IPS DF 4.7 (cell line): ENCODE data around the gene ERN1.
A peak's percentile ranks its signal among the peaks of the same experiment; 100 is the strongest.
"Not testable (repeated sequence)": the region's sequence is repeated elsewhere in the genome, so short reads cannot be mapped to it uniquely, and the experiment has no call there.

Experiments
- DNase-seq: peaks from one replicate; pipeline ENCODE4 v3.0.0-alpha.2; 2013; ENCODE audit warnings: low spot score; ENCODE audit errors: extremely low read depth

ERN1 gene

DNA sequence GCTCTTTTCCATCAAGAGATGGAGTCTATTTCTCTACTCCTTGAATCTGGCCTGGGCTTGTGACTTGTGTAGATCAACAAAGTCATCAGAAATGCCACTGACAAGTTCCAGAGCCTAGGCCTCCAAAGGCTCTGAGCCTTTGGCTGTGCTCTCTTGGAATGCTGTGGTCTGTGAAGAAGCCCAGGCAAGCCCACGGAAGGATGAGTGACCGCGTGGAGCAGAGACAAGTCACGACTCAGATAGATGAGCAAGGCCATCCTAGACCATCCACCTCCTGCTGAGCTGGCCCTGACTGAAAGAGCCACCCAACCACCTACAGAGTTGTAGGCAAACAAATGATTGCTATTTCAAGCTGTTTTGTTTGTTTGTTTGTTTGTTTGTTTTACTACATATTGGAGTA lies 97.9 kb downstream of the ERN1 start:
- DNase-seq: no peak

DNA sequence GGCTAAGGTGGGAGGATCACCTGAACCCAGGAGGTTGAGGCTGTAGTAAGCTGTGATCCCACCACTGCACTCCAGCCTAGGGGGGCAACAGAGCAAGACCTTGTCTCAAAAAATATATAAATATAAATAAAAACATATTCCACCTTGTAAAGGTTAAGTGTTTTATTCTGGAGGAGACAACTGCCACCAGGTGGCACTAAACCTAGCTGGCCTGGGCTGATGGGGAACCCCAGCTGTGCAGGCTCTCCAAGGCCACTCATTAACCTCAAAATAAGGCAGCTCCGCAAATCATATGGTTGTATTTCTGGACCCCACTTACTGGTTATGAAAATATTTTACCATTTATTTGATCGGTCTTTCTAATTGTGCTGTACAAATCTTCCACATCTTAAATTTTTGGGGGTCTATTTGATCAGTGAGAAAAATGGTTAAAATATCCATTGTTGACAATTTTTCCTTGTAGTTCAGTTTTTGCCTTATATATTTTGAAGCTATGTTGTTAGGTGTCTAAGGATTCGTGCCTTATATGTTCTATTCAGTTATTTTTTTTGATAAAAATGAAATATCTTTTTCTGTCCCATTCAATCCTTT lies 101.0 kb downstream of the ERN1 start:
- no peak for DNase-seq

DNA sequence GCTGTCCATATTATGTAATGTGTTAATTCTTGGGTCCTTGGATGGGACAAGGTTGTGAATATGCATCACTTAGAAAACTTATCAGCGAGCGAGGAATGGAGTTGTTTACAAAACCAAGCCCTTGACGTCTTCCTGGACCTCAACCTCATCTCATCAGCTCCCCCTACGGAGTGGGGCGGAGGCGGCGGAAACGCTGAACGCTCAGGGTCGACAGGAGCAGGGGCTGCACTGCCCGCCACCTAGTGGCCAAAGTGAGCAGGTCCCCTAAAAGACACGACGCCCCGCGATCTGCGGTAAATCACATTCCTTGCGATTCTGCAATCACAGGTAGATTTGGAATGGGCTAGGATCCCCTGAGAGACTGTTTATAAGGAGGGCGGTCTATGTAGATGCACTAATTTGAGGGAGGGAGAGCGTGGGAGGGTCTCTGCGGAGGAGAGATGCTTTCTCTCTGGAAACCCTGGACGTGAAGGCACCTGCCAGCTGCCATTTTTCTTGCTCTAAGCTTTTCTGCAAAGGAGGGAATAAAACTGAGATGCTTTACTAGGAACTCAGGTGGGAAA lies 104.1 kb downstream of the ERN1 start:
- DNase-seq: peak; percentile 51

DNA sequence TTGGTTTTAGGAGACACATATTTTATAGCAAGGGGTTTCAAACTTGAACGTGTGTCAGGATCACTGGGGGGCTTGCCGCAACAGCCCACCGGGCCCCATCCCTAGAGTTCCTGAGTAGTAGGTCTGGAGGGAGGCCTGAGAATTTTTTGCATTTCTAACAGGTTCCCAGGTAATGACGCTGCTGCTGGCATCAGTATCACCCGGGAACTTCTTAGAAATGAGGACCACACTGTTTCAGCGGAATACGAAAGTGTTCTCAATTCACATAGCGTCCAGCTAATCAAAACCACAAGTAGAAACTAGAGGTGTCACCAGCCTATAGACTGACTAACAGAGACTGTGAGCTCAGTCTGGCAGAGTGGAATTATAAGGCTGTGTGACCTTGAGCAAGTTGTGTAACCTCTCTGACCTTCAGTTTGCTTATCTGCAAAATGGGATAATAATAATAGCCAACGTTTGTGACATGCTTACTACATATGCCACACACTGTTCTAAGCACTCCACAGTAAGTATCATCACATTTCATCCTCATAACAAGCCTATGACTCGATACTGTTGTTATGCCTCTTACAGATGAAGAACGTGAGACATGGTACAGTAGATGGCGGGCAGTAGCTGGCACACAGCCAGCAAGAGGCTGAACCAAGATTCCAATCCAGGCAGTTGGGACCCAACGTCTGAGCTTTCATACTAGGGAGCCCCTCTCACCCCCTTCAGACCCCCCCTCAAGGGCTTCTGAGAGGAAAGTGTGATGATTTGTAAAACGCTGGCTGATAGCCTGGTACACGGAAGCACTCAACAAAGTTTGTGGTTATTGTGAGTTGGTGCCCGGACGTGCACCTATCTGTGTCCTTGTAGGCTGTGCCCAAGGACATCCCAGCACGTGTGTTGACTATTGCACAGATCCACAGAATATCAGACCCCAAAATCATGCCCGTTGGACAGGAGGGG lies 104.9 kb downstream of the ERN1 start:
- no peak for DNase-seq

DNA sequence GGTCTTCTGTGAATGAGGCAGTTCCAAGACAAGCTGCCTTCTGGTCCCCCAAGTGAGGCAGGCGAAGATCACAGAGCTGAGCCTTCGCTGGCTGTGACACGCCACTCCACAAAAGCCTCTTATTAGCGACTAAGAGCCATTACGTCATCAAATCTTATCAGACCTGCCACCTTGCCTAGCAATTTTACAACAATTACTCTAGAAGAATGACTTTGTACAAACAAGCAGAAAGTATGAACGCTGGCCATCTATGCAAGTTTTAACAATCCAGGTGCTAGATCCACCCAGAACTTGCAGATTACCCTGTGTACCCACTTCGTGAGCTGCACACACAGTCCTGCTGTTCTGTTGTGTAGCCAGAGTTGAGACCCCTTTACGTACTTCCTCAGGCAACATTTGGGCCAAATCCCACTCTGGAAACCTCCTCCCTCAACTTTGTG lies 105.7 kb downstream of the ERN1 start:
- DNase-seq: no peak

DNA sequence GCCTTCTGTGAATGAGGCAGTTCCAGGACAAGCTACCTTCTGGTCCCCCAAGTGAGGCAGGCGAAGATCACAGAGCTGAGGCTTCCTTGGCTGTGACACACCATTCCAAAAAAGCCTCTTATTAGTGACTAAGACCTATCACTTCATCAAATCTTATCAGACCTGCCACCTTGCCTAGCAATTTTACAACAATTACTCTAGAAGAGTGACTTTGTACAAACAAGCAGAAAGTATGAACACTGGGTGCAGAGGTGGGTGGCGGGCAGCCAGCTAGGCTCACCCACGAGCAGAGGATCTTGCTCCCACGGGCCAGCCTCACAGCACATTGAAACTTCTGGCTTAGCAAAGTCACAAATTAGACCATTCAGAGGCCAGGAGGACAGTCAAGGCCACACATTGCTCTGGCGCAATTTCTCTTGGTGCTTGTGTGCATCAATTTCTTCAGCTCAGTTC lies 107.3 kb downstream of the ERN1 start:
- no peak for DNase-seq

DNA sequence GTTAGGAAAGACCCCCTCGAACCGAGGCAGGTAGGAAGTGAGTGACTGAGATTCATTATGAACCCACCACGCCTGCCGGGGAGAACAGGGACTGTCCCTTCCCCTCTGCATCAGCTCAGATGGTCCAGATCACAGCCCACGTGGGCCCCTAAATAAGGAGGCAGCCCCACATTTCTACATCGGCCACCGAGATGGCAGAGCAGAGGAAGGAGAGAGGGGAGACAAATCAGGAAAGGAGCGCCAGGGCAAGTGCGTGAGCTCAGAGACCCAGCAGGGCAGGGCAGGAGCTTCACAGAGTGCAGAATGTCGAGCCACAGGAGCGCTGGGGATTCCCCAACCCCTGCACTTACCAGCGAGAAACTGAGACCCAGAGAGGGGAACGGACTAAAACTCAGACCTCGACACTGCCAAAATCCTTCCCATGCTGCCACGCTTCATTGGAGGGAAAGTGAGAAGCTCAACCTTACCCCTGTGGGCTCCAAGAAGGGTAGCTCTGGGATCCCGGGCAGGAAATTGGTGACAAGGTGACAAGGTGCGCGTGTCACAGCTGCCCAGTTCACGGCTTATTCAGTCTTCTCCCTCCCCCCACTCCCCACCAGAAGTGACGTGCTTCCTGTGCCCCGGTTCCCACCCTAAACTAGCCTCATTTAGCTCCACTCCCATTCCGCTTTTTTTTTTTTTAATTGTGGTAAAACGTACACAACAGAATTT lies 109.7 kb downstream of the ERN1 start, which contains the start of gene ICAM2:
ICAM2 (minus strand) TSS at position 578 of the 711 bp plus-strand sequence. CDS start 13,942 bp downstream, outside the sequence.
- no peak for DNase-seq

DNA sequence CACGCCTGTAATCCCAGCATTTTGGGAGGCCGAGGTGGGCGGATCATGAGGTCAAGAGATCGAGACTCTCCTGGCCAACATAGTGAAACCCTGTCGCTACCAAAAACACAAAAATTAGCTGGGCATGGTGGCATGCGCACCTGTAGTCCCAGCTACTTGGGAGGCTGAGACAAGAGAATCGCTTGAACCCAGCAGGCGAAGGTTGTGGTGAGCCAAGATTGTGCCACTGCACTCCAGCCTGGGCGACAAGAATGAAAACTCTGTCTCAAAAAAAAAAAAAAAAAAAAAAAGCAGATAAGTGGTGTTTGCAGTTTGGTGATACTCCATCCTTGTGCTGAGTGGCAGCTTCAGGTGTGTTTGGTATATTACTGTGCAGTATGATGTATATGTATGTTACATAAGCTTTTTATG lies 110.4 kb downstream of the ERN1 start:
- not testable (repeated sequence) for DNase-seq

DNA sequence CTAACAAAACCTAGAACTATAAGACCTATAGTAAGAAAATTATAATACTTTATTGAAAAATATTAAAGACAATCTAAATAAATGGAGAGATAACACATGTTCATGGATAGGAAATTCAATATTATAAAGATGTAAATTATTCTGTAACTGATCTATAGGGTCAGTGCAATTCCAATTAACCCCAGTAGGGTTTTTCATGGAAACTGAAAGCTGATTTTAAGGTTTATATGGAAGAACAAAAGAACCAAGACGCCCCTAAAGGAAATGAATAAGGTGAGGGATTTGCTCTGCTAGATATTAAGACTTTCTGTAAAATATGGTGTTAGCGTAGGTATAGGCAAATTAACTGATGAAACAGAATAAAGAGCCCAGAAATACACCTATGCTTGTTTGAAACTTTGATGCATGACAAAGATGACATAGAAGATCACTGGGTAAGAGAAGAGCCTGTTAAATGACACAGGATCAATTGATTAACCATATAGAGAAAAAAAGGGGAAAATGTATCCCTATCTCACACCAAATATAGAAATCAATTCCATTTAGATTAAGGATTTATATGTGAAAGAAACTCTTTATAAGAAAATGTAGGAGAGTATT lies 112.5 kb downstream of the ERN1 start:
- DNase-seq: no peak

DNA sequence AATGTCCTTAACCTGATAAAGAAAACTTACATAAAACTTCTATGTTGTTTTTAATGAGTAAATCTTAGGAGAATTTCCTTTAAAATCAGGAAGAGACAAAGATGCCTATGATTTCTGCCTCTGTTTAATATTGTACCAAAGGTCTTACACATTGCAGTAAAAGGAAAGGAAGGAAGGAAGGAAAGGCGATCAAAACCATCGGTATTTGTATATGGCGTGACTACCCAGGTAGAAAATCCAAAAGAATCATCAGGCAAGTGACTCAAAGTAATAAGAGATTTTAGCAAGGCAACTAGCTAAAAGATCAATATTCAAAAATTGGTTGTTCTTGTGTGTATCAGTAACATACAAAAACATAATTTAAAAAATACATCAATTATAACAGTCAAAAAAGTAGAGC lies 113.0 kb downstream of the ERN1 start:
- no peak for DNase-seq

DNA sequence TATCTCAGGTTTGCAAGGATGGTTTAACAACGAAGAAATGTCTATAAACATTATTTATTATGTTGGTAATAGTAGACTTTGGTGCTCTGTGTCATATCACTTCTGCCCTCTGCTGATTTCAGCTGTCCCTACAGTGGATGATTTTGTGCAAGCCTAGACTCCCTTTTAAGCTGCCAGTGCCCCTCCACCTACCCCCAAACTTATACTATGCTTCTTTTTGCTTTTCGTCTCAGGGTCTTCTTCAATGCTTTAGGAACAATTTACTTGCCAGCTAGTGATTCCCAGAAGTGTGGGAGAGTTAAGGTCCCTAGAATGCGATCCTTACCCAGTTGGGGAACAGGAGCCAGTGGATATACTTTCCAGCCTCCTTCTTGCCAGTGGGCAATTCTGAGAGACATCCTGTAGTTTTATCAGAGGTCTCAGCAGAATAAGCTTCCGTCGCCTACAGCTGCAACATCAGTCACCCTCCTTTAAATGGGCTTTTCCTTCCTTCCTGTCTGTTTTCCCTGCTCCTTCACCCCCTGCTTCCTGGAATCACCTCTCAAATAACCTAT lies 113.6 kb downstream of the ERN1 start:
- no peak for DNase-seq

DNA sequence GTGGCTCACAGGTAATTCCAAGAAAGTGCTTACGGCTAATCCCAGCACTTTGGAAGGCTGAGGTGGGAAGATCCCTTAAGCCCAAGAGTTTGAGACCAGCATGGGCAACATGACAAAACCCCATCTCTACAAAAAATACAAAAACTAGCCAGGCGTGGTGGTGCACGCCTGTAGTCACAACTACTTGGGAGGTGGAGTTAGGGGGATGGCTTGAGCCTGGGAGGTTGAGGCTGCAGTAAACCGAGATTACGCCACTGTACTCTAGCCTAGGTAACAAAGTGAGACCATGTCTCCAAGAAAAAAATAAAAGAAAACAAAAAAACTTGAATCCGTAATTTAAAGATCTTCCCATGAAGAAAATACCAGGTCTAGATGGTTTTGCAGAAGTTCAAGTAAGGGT lies 114.5 kb downstream of the ERN1 start:
- DNase-seq: no peak

DNA sequence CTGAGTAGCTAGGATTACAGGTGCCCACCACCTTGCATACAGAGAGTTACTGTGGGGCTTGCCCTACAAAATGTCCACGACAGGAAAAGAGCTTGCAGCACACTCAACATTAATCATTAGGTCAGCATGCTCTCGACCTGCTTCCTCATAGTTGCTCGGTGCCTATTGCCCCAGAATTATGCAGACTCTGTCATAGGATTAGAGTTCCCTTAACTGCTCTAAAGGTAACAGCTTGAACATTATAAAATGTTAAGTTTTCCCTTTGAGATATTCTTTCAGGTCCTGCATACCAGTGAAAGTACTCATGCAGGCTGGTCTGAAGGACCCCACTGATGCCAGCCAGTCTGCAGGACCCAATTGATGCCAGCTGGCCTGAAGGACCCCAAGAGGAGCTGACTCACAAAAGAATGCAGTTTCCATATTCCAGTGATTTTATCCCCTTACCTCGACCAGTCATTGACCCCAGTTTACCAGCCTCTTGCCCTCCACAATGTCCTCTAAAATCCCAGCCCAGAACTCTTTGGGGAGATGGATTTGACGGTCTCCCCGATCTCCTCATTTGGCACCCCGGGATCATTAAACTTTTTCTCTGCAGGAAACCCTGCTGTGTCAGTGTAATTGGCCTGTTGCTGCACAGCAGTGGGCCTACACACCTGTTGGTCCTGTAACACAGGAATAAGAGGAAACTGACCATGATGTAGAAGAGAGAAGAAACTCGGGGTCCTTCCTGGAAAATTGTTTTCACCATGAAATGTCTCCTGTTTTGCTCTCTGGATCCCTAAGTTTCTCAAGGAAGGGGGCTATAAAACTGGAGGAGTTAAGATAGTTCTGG lies 120.2 kb downstream of the ERN1 start:
- no peak for DNase-seq

DNA sequence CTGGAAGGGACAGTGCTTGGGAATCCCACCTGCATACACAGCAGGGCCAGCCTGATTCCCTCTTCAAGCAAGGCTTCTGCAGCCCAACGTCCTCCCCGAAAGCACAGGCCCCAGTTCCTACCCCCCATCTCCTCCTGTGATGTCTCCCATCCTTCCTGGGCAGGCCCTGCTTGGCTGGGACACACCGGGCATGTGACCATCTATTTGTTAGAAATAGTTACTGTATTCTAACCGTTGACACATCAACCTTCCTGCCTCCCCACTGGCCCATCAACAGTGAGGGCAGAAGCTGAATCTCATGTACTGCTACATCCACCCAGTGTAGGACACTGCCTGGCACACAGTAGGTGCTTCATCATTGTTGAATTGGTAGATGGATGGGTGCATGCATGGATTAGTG lies 121.1 kb downstream of the ERN1 start:
- DNase-seq: no peak

DNA sequence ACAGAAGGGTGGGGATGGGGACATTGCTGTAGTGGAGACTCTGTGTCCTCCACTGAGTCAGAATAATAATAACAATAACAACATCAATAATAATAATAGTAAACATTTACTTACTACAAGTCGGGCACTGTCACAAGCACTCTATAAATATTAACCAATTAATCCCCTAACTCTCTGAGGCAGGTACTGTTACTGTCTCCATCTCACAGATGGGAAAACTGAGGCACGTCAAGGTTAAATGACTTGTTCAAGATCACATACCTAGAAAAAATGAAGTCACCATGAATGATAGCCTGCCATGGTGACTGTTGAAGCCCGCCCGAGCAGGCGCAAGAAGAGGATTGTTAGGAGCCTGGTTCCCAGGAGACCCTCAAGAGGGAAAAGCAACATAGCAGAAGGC lies 121.6 kb downstream of the ERN1 start:
- no peak for DNase-seq

DNA sequence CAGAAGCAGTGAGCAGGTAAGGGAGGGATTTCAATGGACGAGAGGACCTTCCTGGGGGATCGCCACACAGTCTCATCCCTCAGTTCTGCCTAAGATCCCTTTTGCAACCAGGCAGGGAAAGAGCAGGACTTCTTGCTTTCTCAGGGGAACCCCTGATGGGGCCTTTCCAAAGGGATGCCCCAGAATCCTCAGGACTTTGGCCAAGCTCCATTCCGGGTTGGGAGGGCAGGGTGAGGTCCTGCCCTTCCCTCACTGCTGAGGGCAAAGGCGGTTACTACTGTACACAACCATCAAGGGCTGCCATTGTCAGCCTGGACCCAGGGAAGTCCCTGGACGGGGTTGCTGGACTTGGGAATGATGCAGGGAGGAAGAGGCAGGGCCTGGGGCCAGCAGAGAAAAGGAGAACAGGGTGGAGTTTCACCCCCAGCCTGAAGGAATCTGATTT lies 122.1 kb downstream of the ERN1 start:
- no peak for DNase-seq

DNA sequence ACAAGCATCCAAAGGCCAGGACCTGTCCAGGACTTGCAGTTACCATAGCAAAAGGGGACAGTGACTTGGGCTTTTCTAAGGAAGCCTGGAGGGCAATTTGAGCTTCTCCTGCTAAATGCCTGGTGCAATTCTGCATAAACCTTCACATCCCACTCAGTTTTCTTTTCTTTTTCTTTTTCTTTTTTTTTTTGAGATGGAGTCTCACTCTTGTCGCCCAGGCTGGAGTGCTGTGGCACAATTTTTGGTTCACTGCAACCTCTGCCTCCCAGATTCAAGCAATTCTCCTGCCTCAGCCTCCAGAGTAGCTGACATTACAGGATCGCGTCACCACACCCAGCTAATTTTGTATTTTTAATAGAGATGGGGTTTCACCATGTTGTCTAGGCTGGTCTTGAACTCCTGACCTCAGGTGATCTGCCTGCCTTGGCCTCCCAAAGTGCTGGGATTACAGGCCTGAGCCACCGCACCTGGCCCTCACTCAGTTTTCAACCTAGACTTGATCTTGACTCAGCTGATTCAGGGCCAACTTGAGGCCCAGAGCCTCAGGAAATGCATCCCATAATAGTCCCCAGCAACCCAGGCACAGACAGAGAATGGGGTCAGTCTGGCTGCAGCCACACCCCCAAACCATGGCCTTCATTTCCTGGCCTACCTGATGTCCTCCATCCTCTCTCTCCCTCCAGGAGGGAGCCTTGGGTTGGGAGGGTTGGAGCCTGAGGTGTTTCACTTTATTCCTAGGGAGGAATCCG lies 122.7 kb downstream of the ERN1 start:
- DNase-seq: not testable (repeated sequence)

DNA sequence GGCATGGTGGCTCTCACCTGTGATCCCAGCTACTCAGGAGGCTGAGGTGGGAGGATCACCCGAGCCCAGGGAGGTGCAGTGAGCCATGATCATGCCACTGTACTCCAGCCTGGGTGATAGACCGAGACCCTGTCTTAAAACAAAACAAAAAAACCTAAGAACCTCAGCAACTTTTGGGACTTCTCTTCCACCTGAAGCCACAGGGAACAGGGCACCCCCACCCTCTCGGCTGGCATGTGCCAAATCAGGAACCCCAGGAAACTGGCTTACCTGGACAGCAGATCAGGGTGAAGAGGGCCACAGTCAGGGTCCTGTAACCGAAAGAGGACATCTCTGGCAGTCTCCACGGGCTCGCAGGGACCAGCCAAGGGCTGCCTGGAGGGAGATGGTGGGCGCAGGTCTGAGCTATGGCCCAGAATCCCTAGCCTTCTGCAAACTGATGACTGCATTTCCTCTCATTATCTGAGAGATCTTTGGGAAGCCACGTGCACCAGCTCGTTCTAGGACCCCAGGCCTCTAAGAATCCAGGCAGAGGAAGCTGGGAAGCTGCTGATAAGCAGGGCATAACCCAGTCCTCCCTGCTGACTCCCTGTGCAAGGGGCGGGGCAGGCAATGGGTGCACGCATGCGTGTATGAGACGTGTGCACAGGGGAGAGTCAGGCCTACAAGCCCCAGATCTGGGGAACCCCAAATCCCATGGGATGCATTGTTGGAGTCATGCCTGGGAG lies 123.4 kb downstream of the ERN1 start:
- DNase-seq: no peak
